Nephron (organoid): ENCODE measurements around the gene ZNF821.
A peak's percentile ranks its signal among the peaks of the same experiment; 100 is the strongest.

Source experiments
- H3K27ac Mint-ChIP-seq, 3 experiments: 2 replicates each; pipeline ENCODE4 v1.8.0; 2020; ENCODE audit warnings: mixed read lengths in 3 of 3, mild to moderate bottlenecking in 2 of 3, moderate library complexity in 1 of 3
- H3K27me3 Mint-ChIP-seq: 2 replicates; pipeline ENCODE4 v1.8.0; 2021; ENCODE audit warnings: low read depth, mild to moderate bottlenecking, moderate library complexity, mixed read lengths
- H3K36me3 Mint-ChIP-seq: 2 replicates; pipeline ENCODE4 v1.8.0; 2020; ENCODE audit warnings: low read depth, mixed read lengths
- H3K4me1 Mint-ChIP-seq: 2 replicates; pipeline ENCODE4 v1.8.0; 2020; ENCODE audit warnings: mixed read lengths
- H3K4me3 Mint-ChIP-seq, 3 experiments: 2 replicates each; pipeline ENCODE4 v1.8.0; 2020; ENCODE audit warnings: mild to moderate bottlenecking in 3 of 3, mixed read lengths in 3 of 3, moderate library complexity in 2 of 3
- H3K9me3 Mint-ChIP-seq: 2 replicates; pipeline ENCODE4 v1.8.0; 2020; ENCODE audit warnings: mixed read lengths
- CTCF ChIP-seq, 3 experiments: fragments of 200-600 bp; sonication (generic); IDR thresholded peaks; one replicate each; pipeline ENCODE4 v1.5.0; 2021; ENCODE audit warnings: antibody characterized with exemption in 3 of 3; ENCODE audit not compliant: unreplicated experiment in 3 of 3

ZNF821 gene

GRCh38 chr16:71846431-71846830 lies 37.6 kb downstream of the ZNF821 start:
- peak overlapping the region; percentile 94 to 95 (median 94) for H3K4me3 Mint-ChIP-seq
- H3K27me3 Mint-ChIP-seq: no peaks in the 10 kb centered on the region
- H3K36me3 Mint-ChIP-seq: peaks cover 25% of the 10 kb centered on the region
- TF ChIP-seq CTCF (IDR thresholded peaks at IDR 0.05; ENCODE audit: unreplicated experiment in 3 of 3): no peak
- no peaks in the 10 kb centered on the region for H3K9me3 Mint-ChIP-seq
- H3K4me1 Mint-ChIP-seq: peaks cover 15% of the 10 kb centered on the region
- H3K27ac Mint-ChIP-seq: peak overlapping the region; percentile 35 to 60 (median 37)

- peak within 1 kb of the TSS; percentile 94 to 95 (median 94) for H3K4me3 Mint-ChIP-seq
- TF ChIP-seq CTCF (IDR thresholded peaks at IDR 0.05; ENCODE audit: unreplicated experiment in 3 of 3): no peak
- no peaks in the 10 kb centered on the region for H3K9me3 Mint-ChIP-seq
- H3K27ac Mint-ChIP-seq: peak within 1 kb of the TSS; percentile 80 to 95 (median 91)
- H3K36me3 Mint-ChIP-seq: peaks cover 22% of the 10 kb centered on the region
- peaks cover 15% of the 10 kb centered on the region for H3K4me1 Mint-ChIP-seq
- no peaks in the 10 kb centered on the region for H3K27me3 Mint-ChIP-seq
Observed at GRCh38 chr16:71845639-71846430, 38.1 kb downstream of the ZNF821 start, which contains the start of gene ATXN1L. Gene ATXN1L, plus strand, starts transcription at chr16:71845976. Its CDS starts 3,765 bp downstream, at chr16:71849741.

GRCh38 chr16:71843572-71843971 lies 40.4 kb downstream of the ZNF821 start:
- H3K9me3 Mint-ChIP-seq: no peaks in the 10 kb centered on the region

GRCh38 chr16:71840052-71840451 lies 43.9 kb downstream of the ZNF821 start:
- H3K4me3 Mint-ChIP-seq: no peak overlapping the region
- no peaks in the 10 kb centered on the region for H3K4me1 Mint-ChIP-seq
- no peaks in the 10 kb centered on the region for H3K27me3 Mint-ChIP-seq
- TF ChIP-seq CTCF (IDR thresholded peaks at IDR 0.05; ENCODE audit: unreplicated experiment in 3 of 3): no peak
- H3K36me3 Mint-ChIP-seq: no peaks in the 10 kb centered on the region
- H3K9me3 Mint-ChIP-seq: no peaks in the 10 kb centered on the region
- H3K27ac Mint-ChIP-seq: peak overlapping the region; percentile 42 to 86 (median 76)

More at GRCh38 chr16:71843572-71843971, 40.4 kb downstream of the ZNF821 start:
- H3K4me1 Mint-ChIP-seq: peaks cover 15% of the 10 kb centered on the region
- no peak for TF ChIP-seq CTCF (IDR thresholded peaks at IDR 0.05; ENCODE audit: unreplicated experiment in 3 of 3)
- H3K4me3 Mint-ChIP-seq: peak overlapping the region; percentile 58 to 74 (median 66)
- peaks cover 7% of the 10 kb centered on the region for H3K36me3 Mint-ChIP-seq
- H3K27me3 Mint-ChIP-seq: no peaks in the 10 kb centered on the region
- peak overlapping the region; percentile 34 to 74 (median 44) for H3K27ac Mint-ChIP-seq

- Mint-ChIP-seq H3K27ac (peak overlapping the region in 1 of 3 experiments; percentile 58), H3K9me3 (no peaks in the 10 kb centered on the region), H3K27me3 (no peaks in the 10 kb centered on the region), H3K4me3 (no peak overlapping the region), H3K4me1 (peaks cover 5% of the 10 kb centered on the region), H3K36me3 (no peaks in the 10 kb centered on the region)
- no peak for TF ChIP-seq CTCF (IDR thresholded peaks at IDR 0.05; ENCODE audit: unreplicated experiment in 3 of 3)
Observed at GRCh38 chr16:71837150-71837549, 46.8 kb downstream of the ZNF821 start.
